GM23338 (cell line): Measurements from ENCODE around the gene S100A12. TPM values are rescaled to one million over a fixed set of nuclear protein-coding genes. Genes with fewer than 3 reads are reported as not detected.

Experiments
- ATAC-seq: fragments of 200-7000 bp; cut with Tn5 transposase; 3 replicates; pipeline ENCODE4 v1.9.1; 2020
- DNase-seq: peaks from one replicate; pipeline ENCODE4 v3.0.0-alpha.2; 2015; ENCODE audit warnings: low spot score
- H2AFZ ChIP-seq: fragments of 200-600 bp; sonication (generic); 2 replicates; pipeline ENCODE4 v1.8.0; 2016; ENCODE audit warnings: antibody characterized with exemption, mild to moderate bottlenecking, moderate library complexity
- H3F3A ChIP-seq: fragments of 200-600 bp; sonication (generic); replicated peaks from 2 replicates; pipeline ENCODE4 v1.8.0; 2017; ENCODE audit warnings: antibody characterized with exemption, mixed run types, low read depth
- H3K27ac ChIP-seq: fragments of 200-600 bp; sonication (generic); 2 replicates; pipeline ENCODE4 v1.6.1; 2016; ENCODE audit warnings: low read depth
- H3K27me3 ChIP-seq: fragments of 200-600 bp; sonication (generic); 2 replicates; pipeline ENCODE4 v1.8.0; 2016; ENCODE audit warnings: mild to moderate bottlenecking, mixed run types, moderate library complexity; ENCODE audit not compliant: insufficient read depth
- H3K36me3 ChIP-seq: fragments of 200-600 bp; sonication (generic); 2 replicates; pipeline ENCODE4 v1.8.0; 2016; ENCODE audit warnings: mild to moderate bottlenecking; ENCODE audit not compliant: insufficient read depth
- H3K4me1 ChIP-seq: fragments of 200-600 bp; sonication (generic); 2 replicates; pipeline ENCODE4 v1.8.0; 2016; ENCODE audit warnings: mild to moderate bottlenecking, moderate library complexity; ENCODE audit not compliant: insufficient read depth
- H3K4me2 ChIP-seq: fragments of 200-600 bp; sonication (generic); 2 replicates; pipeline ENCODE4 v1.7.1; 2017; ENCODE audit warnings: mixed run types
- H3K4me3 ChIP-seq: fragments of 200-600 bp; sonication (generic); 2 replicates; pipeline ENCODE4 v1.6.1; 2016; ENCODE audit warnings: mixed run types
- H3K79me2 ChIP-seq: fragments of 200-600 bp; sonication (generic); replicated peaks from 2 replicates; pipeline ENCODE4 v1.8.0; 2017; ENCODE audit warnings: mild to moderate bottlenecking; ENCODE audit not compliant: insufficient read depth
- H3K9me2 ChIP-seq: fragments of 200-600 bp; sonication (generic); 2 replicates; pipeline ENCODE4 v1.8.0; 2017; ENCODE audit not compliant: insufficient read depth
- H4K20me1 ChIP-seq: fragments of 200-600 bp; sonication (generic); replicated peaks from 2 replicates; pipeline ENCODE4 v1.8.0; 2017; ENCODE audit warnings: mild to moderate bottlenecking; ENCODE audit not compliant: insufficient read depth
- H3K27ac Mint-ChIP-seq: 2 replicates; pipeline ENCODE4 v1.8.0; 2020; ENCODE audit warnings: inconsistent platforms, mild to moderate bottlenecking, moderate library complexity, mixed read lengths
- H3K27me3 Mint-ChIP-seq: 3 replicates; pipeline ENCODE4 v1.8.0; 2022; ENCODE audit warnings: low read depth, mild to moderate bottlenecking, moderate library complexity, mixed read lengths, inconsistent platforms; ENCODE audit not compliant: insufficient read depth, poor library complexity
- H3K36me3 Mint-ChIP-seq: 3 replicates; pipeline ENCODE4 v1.8.0; 2021; ENCODE audit warnings: low read depth, mild to moderate bottlenecking, inconsistent platforms, moderate library complexity, mixed read lengths
- H3K4me1 Mint-ChIP-seq: 3 replicates; pipeline ENCODE4 v1.8.0; 2020; ENCODE audit warnings: mild to moderate bottlenecking, inconsistent platforms, mixed read lengths
- H3K4me3 Mint-ChIP-seq: 3 replicates; pipeline ENCODE4 v1.8.0; 2021; ENCODE audit warnings: moderate library complexity, mild to moderate bottlenecking, inconsistent platforms, mixed read lengths
- H3K9me3 Mint-ChIP-seq: 3 replicates; pipeline ENCODE4 v1.8.0; 2020; ENCODE audit warnings: moderate library complexity, mild to moderate bottlenecking, inconsistent platforms, mixed read lengths
- CTCF ChIP-seq, 2 experiments: fragments of 200-600 bp in 1 of 2; sonication (generic) in 1 of 2; conservative IDR thresholded peaks; 2 replicates each; pipeline versions ENCODE4 v1.5.1 to v1.6.1; 2016 to 2017; ENCODE audit warnings: antibody characterized with exemption in 2 of 2, low read depth in 2 of 2, mild to moderate bottlenecking in 2 of 2, moderate library complexity in 1 of 2
- EZH2 ChIP-seq: fragments of 200-600 bp; sonication (generic); IDR thresholded peaks from one replicate; pipeline ENCODE4 v1.8.0; 2017; ENCODE audit warnings: antibody characterized with exemption, mild to moderate bottlenecking, low read depth; ENCODE audit not compliant: unreplicated experiment
- JUNB ChIP-seq: IDR thresholded peaks from one replicate; pipeline ENCODE4 v1.6.1; 2016; ENCODE audit warnings: antibody characterized with exemption; ENCODE audit not compliant: unreplicated experiment
- NANOG ChIP-seq: IDR thresholded peaks from 2 replicates; pipeline ENCODE4 v1.6.1; 2016; ENCODE audit warnings: antibody characterized with exemption, borderline replicate concordance
- STAT1 ChIP-seq: IDR thresholded peaks from one replicate; pipeline ENCODE4 v1.6.1; 2016; ENCODE audit warnings: antibody characterized with exemption; ENCODE audit not compliant: unreplicated experiment
- ZNF331 ChIP-seq: fragments of 250-450 bp; sonication (Bioruptor Pico); IDR thresholded peaks from 2 replicates; pipeline ENCODE4 v1.5.0; 2020; ENCODE audit warnings: low read depth, mild to moderate bottlenecking, moderate library complexity
- polyA plus RNA-seq: library from polyadenylated mRNA; unstranded; fragments of >200 nt; fragmentation: Nextera tagmentation; extraction: Ambion mirVana; gene quantifications from 2 replicates; pipeline ENCODE4 v1.2.1, GENCODE V29; 2016
- total RNA-seq: library from RNA; depleted of rRNA; stranded (reverse); fragments of >200 nt; shearing (Covaris generic); gene quantifications from 2 replicates; pipeline ENCODE4 v1.2.3, GENCODE V29; 2014
- TF ChIP-seq, protein P1 (sequence below): fragments of 250-450 bp; sonication (Bioruptor Pico); IDR thresholded peaks from 2 replicates; pipeline ENCODE4 v1.5.0; 2020; ENCODE audit warnings: mild to moderate bottlenecking, moderate library complexity
- TF ChIP-seq, protein P2 (sequence below): IDR thresholded peaks from 2 replicates; pipeline ENCODE4 v1.6.1; 2016; ENCODE audit warnings: antibody characterized with exemption
- TF ChIP-seq, protein P3 (sequence below): IDR thresholded peaks from one replicate; pipeline ENCODE4 v1.6.1; 2018; ENCODE audit warnings: antibody characterized with exemption; ENCODE audit not compliant: unreplicated experiment

S100A12 gene
- total and polyA plus RNA-seq, 2 experiments from 2014 or later, result not detected

- TF ChIP-seq, protein P1, sequence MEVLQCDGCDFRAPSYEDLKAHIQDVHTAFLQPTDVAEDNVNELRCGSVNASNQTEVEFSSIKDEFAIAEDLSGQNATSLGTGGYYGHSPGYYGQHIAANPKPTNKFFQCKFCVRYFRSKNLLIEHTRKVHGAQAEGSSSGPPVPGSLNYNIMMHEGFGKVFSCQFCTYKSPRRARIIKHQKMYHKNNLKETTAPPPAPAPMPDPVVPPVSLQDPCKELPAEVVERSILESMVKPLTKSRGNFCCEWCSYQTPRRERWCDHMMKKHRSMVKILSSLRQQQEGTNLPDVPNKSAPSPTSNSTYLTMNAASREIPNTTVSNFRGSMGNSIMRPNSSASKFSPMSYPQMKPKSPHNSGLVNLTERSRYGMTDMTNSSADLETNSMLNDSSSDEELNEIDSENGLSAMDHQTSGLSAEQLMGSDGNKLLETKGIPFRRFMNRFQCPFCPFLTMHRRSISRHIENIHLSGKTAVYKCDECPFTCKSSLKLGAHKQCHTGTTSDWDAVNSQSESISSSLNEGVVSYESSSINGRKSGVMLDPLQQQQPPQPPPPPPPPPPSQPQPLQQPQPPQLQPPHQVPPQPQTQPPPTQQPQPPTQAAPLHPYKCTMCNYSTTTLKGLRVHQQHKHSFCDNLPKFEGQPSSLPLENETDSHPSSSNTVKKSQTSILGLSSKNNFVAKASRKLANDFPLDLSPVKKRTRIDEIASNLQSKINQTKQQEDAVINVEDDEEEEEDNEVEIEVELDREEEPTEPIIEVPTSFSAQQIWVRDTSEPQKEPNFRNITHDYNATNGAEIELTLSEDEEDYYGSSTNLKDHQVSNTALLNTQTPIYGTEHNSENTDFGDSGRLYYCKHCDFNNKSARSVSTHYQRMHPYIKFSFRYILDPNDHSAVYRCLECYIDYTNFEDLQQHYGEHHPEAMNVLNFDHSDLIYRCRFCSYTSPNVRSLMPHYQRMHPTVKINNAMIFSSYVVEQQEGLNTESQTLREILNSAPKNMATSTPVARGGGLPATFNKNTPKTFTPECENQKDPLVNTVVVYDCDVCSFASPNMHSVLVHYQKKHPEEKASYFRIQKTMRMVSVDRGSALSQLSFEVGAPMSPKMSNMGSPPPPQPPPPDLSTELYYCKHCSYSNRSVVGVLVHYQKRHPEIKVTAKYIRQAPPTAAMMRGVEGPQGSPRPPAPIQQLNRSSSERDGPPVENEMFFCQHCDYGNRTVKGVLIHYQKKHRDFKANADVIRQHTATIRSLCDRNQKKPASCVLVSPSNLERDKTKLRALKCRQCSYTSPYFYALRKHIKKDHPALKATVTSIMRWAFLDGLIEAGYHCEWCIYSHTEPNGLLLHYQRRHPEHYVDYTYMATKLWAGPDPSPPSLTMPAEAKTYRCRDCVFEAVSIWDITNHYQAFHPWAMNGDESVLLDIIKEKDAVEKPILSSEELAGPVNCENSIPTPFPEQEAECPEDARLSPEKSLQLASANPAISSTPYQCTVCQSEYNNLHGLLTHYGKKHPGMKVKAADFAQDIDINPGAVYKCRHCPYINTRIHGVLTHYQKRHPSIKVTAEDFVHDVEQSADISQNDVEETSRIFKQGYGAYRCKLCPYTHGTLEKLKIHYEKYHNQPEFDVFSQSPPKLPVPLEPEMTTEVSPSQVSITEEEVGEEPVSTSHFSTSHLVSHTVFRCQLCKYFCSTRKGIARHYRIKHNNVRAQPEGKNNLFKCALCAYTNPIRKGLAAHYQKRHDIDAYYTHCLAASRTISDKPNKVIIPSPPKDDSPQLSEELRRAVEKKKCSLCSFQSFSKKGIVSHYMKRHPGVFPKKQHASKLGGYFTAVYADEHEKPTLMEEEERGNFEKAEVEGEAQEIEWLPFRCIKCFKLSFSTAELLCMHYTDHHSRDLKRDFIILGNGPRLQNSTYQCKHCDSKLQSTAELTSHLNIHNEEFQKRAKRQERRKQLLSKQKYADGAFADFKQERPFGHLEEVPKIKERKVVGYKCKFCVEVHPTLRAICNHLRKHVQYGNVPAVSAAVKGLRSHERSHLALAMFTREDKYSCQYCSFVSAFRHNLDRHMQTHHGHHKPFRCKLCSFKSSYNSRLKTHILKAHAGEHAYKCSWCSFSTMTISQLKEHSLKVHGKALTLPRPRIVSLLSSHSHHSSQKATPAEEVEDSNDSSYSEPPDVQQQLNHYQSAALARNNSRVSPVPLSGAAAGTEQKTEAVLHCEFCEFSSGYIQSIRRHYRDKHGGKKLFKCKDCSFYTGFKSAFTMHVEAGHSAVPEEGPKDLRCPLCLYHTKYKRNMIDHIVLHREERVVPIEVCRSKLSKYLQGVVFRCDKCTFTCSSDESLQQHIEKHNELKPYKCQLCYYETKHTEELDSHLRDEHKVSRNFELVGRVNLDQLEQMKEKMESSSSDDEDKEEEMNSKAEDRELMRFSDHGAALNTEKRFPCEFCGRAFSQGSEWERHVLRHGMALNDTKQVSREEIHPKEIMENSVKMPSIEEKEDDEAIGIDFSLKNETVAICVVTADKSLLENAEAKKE, result no peak
Observed at GRCh38 chr1:153339802-153340201, 35.6 kb downstream of the S100A12 start (continued).

GRCh38 chr1:153337980-153338853 lies 37.2 kb downstream of the S100A12 start:
- no peak overlapping the region for H2AFZ ChIP-seq
- no peaks in the 10 kb centered on the region for H4K20me1 ChIP-seq
- no peak overlapping the region for H3K4me2 ChIP-seq
- no peak overlapping the region for H3K27ac ChIP-seq
- H3K4me3 ChIP-seq, result no peak overlapping the region
- H3K4me1 Mint-ChIP-seq, result no peaks in the 10 kb centered on the region; the same call in 2 of the 3 replicates
- H3K9me3 Mint-ChIP-seq, result no peaks in the 10 kb centered on the region
- H3K4me1 ChIP-seq, result no peaks in the 10 kb centered on the region
- peaks cover 7% of the 10 kb centered on the region for H3K27me3 Mint-ChIP-seq
- H3K36me3 ChIP-seq, result no peaks in the 10 kb centered on the region
- H3F3A ChIP-seq, result no peaks in the 10 kb centered on the region
- ATAC-seq, result no peak
- H3K9me2 ChIP-seq, result peaks cover 22% of the 10 kb centered on the region
- H3K27me3 ChIP-seq, result no peaks in the 10 kb centered on the region
- no peak overlapping the region for H3K27ac Mint-ChIP-seq
- H3K79me2 ChIP-seq, result no peaks in the 10 kb centered on the region
- H3K4me3 Mint-ChIP-seq, result no peak overlapping the region
- no peak for DNase-seq
- no peaks in the 10 kb centered on the region for H3K36me3 Mint-ChIP-seq
- TF ChIP-seq CTCF (conservative IDR thresholded peaks at IDR 0.05; ENCODE audit: low read depth in 2 of 2) (no peak), JUNB (no peak), EZH2 (no peak), NANOG (no peak), ZNF331 (CRISPR knock-in tag) (no peak), STAT1 (no peak)
- TF ChIP-seq, protein P2, sequence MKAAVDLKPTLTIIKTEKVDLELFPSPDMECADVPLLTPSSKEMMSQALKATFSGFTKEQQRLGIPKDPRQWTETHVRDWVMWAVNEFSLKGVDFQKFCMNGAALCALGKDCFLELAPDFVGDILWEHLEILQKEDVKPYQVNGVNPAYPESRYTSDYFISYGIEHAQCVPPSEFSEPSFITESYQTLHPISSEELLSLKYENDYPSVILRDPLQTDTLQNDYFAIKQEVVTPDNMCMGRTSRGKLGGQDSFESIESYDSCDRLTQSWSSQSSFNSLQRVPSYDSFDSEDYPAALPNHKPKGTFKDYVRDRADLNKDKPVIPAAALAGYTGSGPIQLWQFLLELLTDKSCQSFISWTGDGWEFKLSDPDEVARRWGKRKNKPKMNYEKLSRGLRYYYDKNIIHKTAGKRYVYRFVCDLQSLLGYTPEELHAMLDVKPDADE, result no peak
- TF ChIP-seq, protein P3, sequence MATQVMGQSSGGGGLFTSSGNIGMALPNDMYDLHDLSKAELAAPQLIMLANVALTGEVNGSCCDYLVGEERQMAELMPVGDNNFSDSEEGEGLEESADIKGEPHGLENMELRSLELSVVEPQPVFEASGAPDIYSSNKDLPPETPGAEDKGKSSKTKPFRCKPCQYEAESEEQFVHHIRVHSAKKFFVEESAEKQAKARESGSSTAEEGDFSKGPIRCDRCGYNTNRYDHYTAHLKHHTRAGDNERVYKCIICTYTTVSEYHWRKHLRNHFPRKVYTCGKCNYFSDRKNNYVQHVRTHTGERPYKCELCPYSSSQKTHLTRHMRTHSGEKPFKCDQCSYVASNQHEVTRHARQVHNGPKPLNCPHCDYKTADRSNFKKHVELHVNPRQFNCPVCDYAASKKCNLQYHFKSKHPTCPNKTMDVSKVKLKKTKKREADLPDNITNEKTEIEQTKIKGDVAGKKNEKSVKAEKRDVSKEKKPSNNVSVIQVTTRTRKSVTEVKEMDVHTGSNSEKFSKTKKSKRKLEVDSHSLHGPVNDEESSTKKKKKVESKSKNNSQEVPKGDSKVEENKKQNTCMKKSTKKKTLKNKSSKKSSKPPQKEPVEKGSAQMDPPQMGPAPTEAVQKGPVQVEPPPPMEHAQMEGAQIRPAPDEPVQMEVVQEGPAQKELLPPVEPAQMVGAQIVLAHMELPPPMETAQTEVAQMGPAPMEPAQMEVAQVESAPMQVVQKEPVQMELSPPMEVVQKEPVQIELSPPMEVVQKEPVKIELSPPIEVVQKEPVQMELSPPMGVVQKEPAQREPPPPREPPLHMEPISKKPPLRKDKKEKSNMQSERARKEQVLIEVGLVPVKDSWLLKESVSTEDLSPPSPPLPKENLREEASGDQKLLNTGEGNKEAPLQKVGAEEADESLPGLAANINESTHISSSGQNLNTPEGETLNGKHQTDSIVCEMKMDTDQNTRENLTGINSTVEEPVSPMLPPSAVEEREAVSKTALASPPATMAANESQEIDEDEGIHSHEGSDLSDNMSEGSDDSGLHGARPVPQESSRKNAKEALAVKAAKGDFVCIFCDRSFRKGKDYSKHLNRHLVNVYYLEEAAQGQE, result no peak
